HCT116 (cell line): Measurements from ENCODE around the gene PIK3R1. TPM values are rescaled to one million over a fixed set of nuclear protein-coding genes. Genes with fewer than 3 reads are reported as not detected.

Source experiments
- ATAC-seq: fragments of 200-7000 bp; cut with Tn5 transposase; 2 replicates; pipeline ENCODE4 v1.9.1; 2020; ENCODE audit warnings: mild to moderate bottlenecking, moderate library complexity
- BruUV-seq: library from RNA; stranded (reverse); fragments of 400-500 nt; replicated peaks from 2 replicates; lab custom pipeline; 2021; lab: Mats Ljungman, UMichigan
- CTCF ChIA-PET: fragments of 300-600 bp; sonication (Branson Sonifier 250); formaldehyde crosslinking; loops from one replicate; lab custom pipeline; 2021; ENCODE audit warnings: antibody characterized with exemption; lab: Charles Lee
- POLR2A ChIA-PET: fragments of 300-600, 350-600 bp; sonication (Branson Sonifier 250); formaldehyde crosslinking; loops from one replicate; lab custom pipeline; 2021; ENCODE audit warnings: antibody characterized with exemption; lab: Charles Lee
- RAD21 ChIA-PET, 2 experiments: fragments of 300-600 bp; sonication (Branson Sonifier 250); formaldehyde crosslinking; loops; one replicate each; lab custom pipeline; 2023; ENCODE audit warnings: low total read pairs in 2 of 2; ENCODE audit not compliant: uncharacterized antibody in 2 of 2, unreplicated experiment in 2 of 2, low non-redundant PET in 1 of 2; lab: Charles Lee
- DNase-seq: peaks from one replicate; pipeline ENCODE4 v3.0.0-alpha.2; 2010; ENCODE audit warnings: low read depth, low spot score
- H2AFZ ChIP-seq: fragments of 200-600 bp; shearing (Covaris generic), sonication (generic); 2 replicates; pipeline ENCODE4 v1.6.1; 2017; ENCODE audit warnings: low read depth, mixed run types, mixed read lengths, antibody characterized with exemption, low read length; ENCODE audit not compliant: poor library complexity, severe bottlenecking
- H3K27ac ChIP-seq: 2 replicates; pipeline ENCODE4 v1.5.1; 2012; ENCODE audit warnings: low read depth, low read length
- H3K27me3 ChIP-seq: fragments of 200-600 bp; sonication (generic); 2 replicates; pipeline ENCODE4 v1.6.1; 2016; ENCODE audit warnings: mixed run types, low read length, mixed read lengths; ENCODE audit not compliant: insufficient read depth
- H3K36me3 ChIP-seq, 2 experiments: fragments of 200-500 bp in 1 of 2; fragments of 200-600 bp in 1 of 2; sonication (Bioruptor generic) in 1 of 2; sonication (generic) in 1 of 2; 2 replicates each; pipeline versions ENCODE4 v1.5.1 to v1.6.1; 2014 to 2016; ENCODE audit warnings: low read length in 2 of 2, inconsistent platforms in 1 of 2, mixed read lengths in 1 of 2, mixed run types in 1 of 2; ENCODE audit not compliant: insufficient read depth in 2 of 2, control insufficient read depth in 1 of 2
- H3K4me1 ChIP-seq, 2 experiments: fragments of 200-600 bp in 1 of 2; sonication (generic) in 1 of 2; 2 replicates each; pipeline versions ENCODE4 v1.5.1 to v1.6.1; 2012 to 2017; ENCODE audit warnings: low read length in 2 of 2, inconsistent platforms in 1 of 2, mild to moderate bottlenecking in 1 of 2, mixed read lengths in 1 of 2, mixed run types in 1 of 2, moderate library complexity in 1 of 2; ENCODE audit not compliant: insufficient read depth in 2 of 2, control insufficient read depth in 1 of 2
- H3K4me2 ChIP-seq: fragments of 200-600 bp; sonication (generic); 2 replicates; pipeline ENCODE4 v1.6.1; 2017; ENCODE audit warnings: mixed run types, low read length, mixed read lengths
- H3K4me3 ChIP-seq, 2 experiments: fragments of 200-600 bp in 1 of 2; sonication (generic) in 1 of 2; replicated peaks in 1 of 2; 2 replicates each; pipeline ENCODE4 v1.5.1; 2011 to 2016; ENCODE audit warnings: low read length in 2 of 2, control low read depth in 1 of 2, low read depth in 1 of 2, mild to moderate bottlenecking in 1 of 2, mixed read lengths in 1 of 2, mixed run types in 1 of 2
- H3K79me2 ChIP-seq: fragments of 200-600 bp; sonication (generic); 2 replicates; pipeline ENCODE4 v1.6.1; 2017; ENCODE audit warnings: mild to moderate bottlenecking, mixed run types, low read length, moderate library complexity, mixed read lengths; ENCODE audit not compliant: insufficient read depth
- H3K9ac ChIP-seq: fragments of 200-600 bp; sonication (generic); 2 replicates; pipeline ENCODE4 v1.6.1; 2016; ENCODE audit warnings: low read length, mixed read lengths
- H3K9me2 ChIP-seq: fragments of 200-600 bp; sonication (generic), shearing (Covaris generic); 2 replicates; pipeline ENCODE4 v1.6.1; 2017; ENCODE audit warnings: mixed run types, mild to moderate bottlenecking, moderate library complexity; ENCODE audit not compliant: insufficient read depth
- H3K9me3 ChIP-seq, 2 experiments: fragments of 200-500 bp in 1 of 2; fragments of 200-600 bp in 1 of 2; sonication (Bioruptor generic) in 1 of 2; sonication (generic) in 1 of 2; 2 replicates each; pipeline ENCODE4 v1.6.1; 2014 to 2017; ENCODE audit warnings: low read length in 2 of 2, mixed read lengths in 2 of 2, inconsistent platforms in 1 of 2, low read depth in 1 of 2, mild to moderate bottlenecking in 1 of 2, mixed run types in 1 of 2, moderate library complexity in 1 of 2; ENCODE audit not compliant: control insufficient read depth in 1 of 2, insufficient read depth in 1 of 2
- H4K20me1 ChIP-seq: fragments of 200-600 bp; sonication (generic), shearing (Covaris generic); 2 replicates; pipeline ENCODE4 v1.6.1; 2017; ENCODE audit warnings: mixed run types, mild to moderate bottlenecking, moderate library complexity; ENCODE audit not compliant: insufficient read depth
- ATF3 ChIP-seq: IDR thresholded peaks from 2 replicates; pipeline ENCODE4 v1.6.1; 2012
- CBX3 ChIP-seq: IDR thresholded peaks from 2 replicates; pipeline ENCODE4 v1.6.1; 2012; ENCODE audit warnings: low read depth
- CEBPB ChIP-seq: IDR thresholded peaks from 2 replicates; pipeline ENCODE4 v1.6.1; 2012; ENCODE audit warnings: low read depth
- CTCF ChIP-seq, 3 experiments: fragments of 200-600 bp in 1 of 3; sonication (generic) in 1 of 3; IDR thresholded peaks in 2 of 3; conservative IDR thresholded peaks in 1 of 3; 2 replicates each; pipeline ENCODE4 v1.5.1; 2012 to 2017; ENCODE audit warnings: low read depth in 2 of 3, low read length in 2 of 3, antibody characterized with exemption in 1 of 3, borderline replicate concordance in 1 of 3, control low read depth in 1 of 3, mild to moderate bottlenecking in 1 of 3, mixed read lengths in 1 of 3, mixed run types in 1 of 3, moderate library complexity in 1 of 3; ENCODE audit not compliant: insufficient read depth in 1 of 3
- EGR1 ChIP-seq: IDR thresholded peaks from 2 replicates; pipeline ENCODE4 v1.6.1; 2012; ENCODE audit warnings: low read depth
- ELF1 ChIP-seq: IDR thresholded peaks from 2 replicates; pipeline ENCODE4 v1.6.1; 2012; ENCODE audit warnings: low read depth, borderline replicate concordance
- EZH2 ChIP-seq: fragments of 200-600 bp; sonication (generic); IDR thresholded peaks from 2 replicates; pipeline ENCODE4 v1.6.1; 2017; ENCODE audit warnings: antibody characterized with exemption, mixed run types
- EZH2phosphoT487 ChIP-seq: fragments of 200-600 bp; IDR thresholded peaks from 2 replicates; pipeline ENCODE4 v1.6.1; 2018; ENCODE audit warnings: antibody characterized with exemption, borderline replicate concordance
- JUND ChIP-seq: IDR thresholded peaks from 2 replicates; pipeline ENCODE4 v1.6.1; 2012
- MAX ChIP-seq: IDR thresholded peaks from 2 replicates; pipeline ENCODE4 v1.6.1; 2012
- POLR2A ChIP-seq: IDR thresholded peaks from 2 replicates; pipeline ENCODE4 v1.7.0; 2011; ENCODE audit warnings: borderline replicate concordance; ENCODE audit not compliant: insufficient read depth, insufficient read length; ENCODE audit errors: extremely low read depth
- RAD21 ChIP-seq: IDR thresholded peaks from 2 replicates; pipeline ENCODE4 v1.6.1; 2012; ENCODE audit warnings: low read depth, mild to moderate bottlenecking
- SIN3A ChIP-seq: IDR thresholded peaks from 2 replicates; pipeline ENCODE4 v1.6.1; 2012; ENCODE audit warnings: low read depth
- SRF ChIP-seq: IDR thresholded peaks from 2 replicates; pipeline ENCODE4 v1.6.1; 2012; ENCODE audit warnings: low read depth
- TCF7L2 ChIP-seq: IDR thresholded peaks from 2 replicates; pipeline ENCODE4 v1.7.0; 2011; ENCODE audit warnings: borderline replicate concordance, inconsistent platforms; ENCODE audit not compliant: insufficient read depth, insufficient read length; ENCODE audit errors: extremely low read depth
- YY1 ChIP-seq: IDR thresholded peaks from 2 replicates; pipeline ENCODE4 v1.6.1; 2011; ENCODE audit warnings: low read length, low read depth, moderate library complexity, mild to moderate bottlenecking; ENCODE audit not compliant: insufficient replicate concordance; ENCODE audit errors: extremely low read depth
- ZFX ChIP-seq: fragments of 450-650 bp; IDR thresholded peaks from 2 replicates; pipeline ENCODE4 v1.6.1; 2017
- ZNF274 ChIP-seq: fragments of 200-500 bp; sonication (Bioruptor generic); IDR thresholded peaks from 2 replicates; pipeline ENCODE4 v1.6.1; 2014; ENCODE audit warnings: mild to moderate bottlenecking, low read depth, low read length, inconsistent platforms
- intact Hi-C: fragments of 100-400 bp; cut with micrococcal nuclease; formaldehyde crosslinking; loops from 2 replicates; pipeline ENCODE4 v1.10.0; 2022
- total RNA-seq: library from RNA; stranded (reverse); gene quantifications from one replicate; pipeline ENCODE4 v1.2.1, GENCODE V29; 2021; ENCODE audit not compliant: unreplicated experiment
- TF ChIP-seq, protein P1 (sequence below): IDR thresholded peaks from 2 replicates; pipeline ENCODE4 v1.6.1; 2011; ENCODE audit warnings: mild to moderate bottlenecking, low read length, moderate library complexity; ENCODE audit not compliant: insufficient replicate concordance; ENCODE audit errors: extremely low read depth
- TF ChIP-seq, protein P2 (sequence below): IDR thresholded peaks from 2 replicates; pipeline ENCODE4 v1.6.1; 2012; ENCODE audit warnings: low read depth

PIK3R1 gene
- total RNA-seq, 1 experiment from 2014 or later = 7.2 TPM

DNA sequence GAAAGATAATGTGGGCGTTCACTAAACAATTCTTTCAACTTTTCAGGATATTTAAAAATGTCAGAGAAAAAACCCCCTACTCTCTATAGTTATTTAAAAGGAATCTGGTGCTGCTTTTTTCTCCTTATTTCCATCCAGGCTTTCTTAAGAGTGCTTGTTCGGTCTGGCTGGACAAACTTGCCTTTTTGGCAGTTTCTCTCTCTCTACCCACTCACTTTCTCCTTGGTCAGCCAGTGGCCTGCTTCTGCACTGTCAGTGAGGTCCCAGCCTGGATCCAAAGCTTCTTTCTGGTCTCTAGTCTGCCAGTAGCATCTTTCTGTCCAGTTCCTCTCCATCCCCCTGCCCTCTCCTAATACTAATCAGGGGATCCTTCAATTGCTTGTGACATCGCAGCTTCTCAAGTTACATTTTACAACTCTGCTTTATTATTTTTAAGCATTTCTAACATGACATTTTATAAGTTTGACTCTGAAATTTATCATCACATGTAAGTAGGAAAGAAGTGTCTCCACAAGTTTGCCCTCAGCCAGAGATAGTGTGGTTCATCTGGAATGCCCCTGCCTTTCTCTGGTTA lies 50.4 kb downstream of the PIK3R1 start:
- no peak overlapping the region for H3K4me2 ChIP-seq
- ChIA-PET CTCF (no interaction called here), RAD21 (no interaction called here)

More for the DNA sequence above, 50.4 kb downstream of the PIK3R1 start:
- no peaks in the 10 kb centered on the region for H3K9me2 ChIP-seq
- H3K27me3 ChIP-seq = no peaks in the 10 kb centered on the region
- H3K36me3 ChIP-seq = no peaks in the 10 kb centered on the region
- no peaks in the 10 kb centered on the region for H3K79me2 ChIP-seq
- no peak for ATAC-seq
- H3K9me3 ChIP-seq = no peaks in the 10 kb centered on the region
- no peak overlapping the region for H3K4me3 ChIP-seq
- POLR2A ChIA-PET = no interaction called here
- intact Hi-C loops = no loop called here
- H4K20me1 ChIP-seq = no peaks in the 10 kb centered on the region
- no peak for TF ChIP-seq RAD21
- TF ChIP-seq EGR1 = no peak
- TF ChIP-seq, protein P1, sequence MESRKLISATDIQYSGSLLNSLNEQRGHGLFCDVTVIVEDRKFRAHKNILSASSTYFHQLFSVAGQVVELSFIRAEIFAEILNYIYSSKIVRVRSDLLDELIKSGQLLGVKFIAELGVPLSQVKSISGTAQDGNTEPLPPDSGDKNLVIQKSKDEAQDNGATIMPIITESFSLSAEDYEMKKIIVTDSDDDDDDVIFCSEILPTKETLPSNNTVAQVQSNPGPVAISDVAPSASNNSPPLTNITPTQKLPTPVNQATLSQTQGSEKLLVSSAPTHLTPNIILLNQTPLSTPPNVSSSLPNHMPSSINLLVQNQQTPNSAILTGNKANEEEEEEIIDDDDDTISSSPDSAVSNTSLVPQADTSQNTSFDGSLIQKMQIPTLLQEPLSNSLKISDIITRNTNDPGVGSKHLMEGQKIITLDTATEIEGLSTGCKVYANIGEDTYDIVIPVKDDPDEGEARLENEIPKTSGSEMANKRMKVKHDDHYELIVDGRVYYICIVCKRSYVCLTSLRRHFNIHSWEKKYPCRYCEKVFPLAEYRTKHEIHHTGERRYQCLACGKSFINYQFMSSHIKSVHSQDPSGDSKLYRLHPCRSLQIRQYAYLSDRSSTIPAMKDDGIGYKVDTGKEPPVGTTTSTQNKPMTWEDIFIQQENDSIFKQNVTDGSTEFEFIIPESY = no peak
- TF ChIP-seq YY1 = no peak
- TF ChIP-seq ELF1 = no peak
- TF ChIP-seq MAX = no peak
- TF ChIP-seq POLR2A = no peak
- no peak for TF ChIP-seq CBX3
- no peak for TF ChIP-seq SRF
- no peak for TF ChIP-seq ATF3
- no peak for TF ChIP-seq EZH2
- no peak for TF ChIP-seq CTCF (IDR thresholded peaks at IDR 0.05 in 2 of 3, conservative IDR thresholded peaks at IDR 0.05 in 1 of 3; ENCODE audit: borderline replicate concordance in 1 of 3, insufficient read depth in 1 of 3, low read depth in 2 of 3, low read length in 2 of 3)
- TF ChIP-seq SIN3A = no peak
- no peak for TF ChIP-seq TCF7L2
- TF ChIP-seq ZNF274 = no peak
- TF ChIP-seq, protein P2, sequence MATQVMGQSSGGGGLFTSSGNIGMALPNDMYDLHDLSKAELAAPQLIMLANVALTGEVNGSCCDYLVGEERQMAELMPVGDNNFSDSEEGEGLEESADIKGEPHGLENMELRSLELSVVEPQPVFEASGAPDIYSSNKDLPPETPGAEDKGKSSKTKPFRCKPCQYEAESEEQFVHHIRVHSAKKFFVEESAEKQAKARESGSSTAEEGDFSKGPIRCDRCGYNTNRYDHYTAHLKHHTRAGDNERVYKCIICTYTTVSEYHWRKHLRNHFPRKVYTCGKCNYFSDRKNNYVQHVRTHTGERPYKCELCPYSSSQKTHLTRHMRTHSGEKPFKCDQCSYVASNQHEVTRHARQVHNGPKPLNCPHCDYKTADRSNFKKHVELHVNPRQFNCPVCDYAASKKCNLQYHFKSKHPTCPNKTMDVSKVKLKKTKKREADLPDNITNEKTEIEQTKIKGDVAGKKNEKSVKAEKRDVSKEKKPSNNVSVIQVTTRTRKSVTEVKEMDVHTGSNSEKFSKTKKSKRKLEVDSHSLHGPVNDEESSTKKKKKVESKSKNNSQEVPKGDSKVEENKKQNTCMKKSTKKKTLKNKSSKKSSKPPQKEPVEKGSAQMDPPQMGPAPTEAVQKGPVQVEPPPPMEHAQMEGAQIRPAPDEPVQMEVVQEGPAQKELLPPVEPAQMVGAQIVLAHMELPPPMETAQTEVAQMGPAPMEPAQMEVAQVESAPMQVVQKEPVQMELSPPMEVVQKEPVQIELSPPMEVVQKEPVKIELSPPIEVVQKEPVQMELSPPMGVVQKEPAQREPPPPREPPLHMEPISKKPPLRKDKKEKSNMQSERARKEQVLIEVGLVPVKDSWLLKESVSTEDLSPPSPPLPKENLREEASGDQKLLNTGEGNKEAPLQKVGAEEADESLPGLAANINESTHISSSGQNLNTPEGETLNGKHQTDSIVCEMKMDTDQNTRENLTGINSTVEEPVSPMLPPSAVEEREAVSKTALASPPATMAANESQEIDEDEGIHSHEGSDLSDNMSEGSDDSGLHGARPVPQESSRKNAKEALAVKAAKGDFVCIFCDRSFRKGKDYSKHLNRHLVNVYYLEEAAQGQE = no peak
- TF ChIP-seq EZH2phosphoT487 = no peak
- TF ChIP-seq ZFX = no peak
- no peak for TF ChIP-seq CEBPB
- TF ChIP-seq JUND = no peak
- DNase-seq = no peak
- BruUV-seq = no TSS peak
- H3K4me1 ChIP-seq = no peaks in the 10 kb centered on the region
- H3K27ac ChIP-seq = no peak overlapping the region
- no peak overlapping the region for H3K9ac ChIP-seq
- H2AFZ ChIP-seq = no peak overlapping the region
